Mammary epithelial cell (primary cell): ENCODE data around the gene KRT71.

Experiments
- CTCF ChIP-seq, 2 donors: IDR thresholded peaks in 1 of 2; conservative IDR thresholded peaks in 1 of 2; 2 replicates each; pipeline ENCODE4 v1.5.1; 2011 to 2012; ENCODE audit warnings: inconsistent platforms in 2 of 2, low read length in 2 of 2, mild to moderate bottlenecking in 2 of 2, control low read depth in 1 of 2, low read depth in 1 of 2; ENCODE audit not compliant: insufficient read depth in 1 of 2; ENCODE audit errors: extremely low read depth in 1 of 2
- EZH2 ChIP-seq: IDR thresholded peaks from 2 replicates; pipeline ENCODE4 v1.6.1; 2012; ENCODE audit warnings: low read length, inconsistent platforms, borderline replicate concordance

DNA sequence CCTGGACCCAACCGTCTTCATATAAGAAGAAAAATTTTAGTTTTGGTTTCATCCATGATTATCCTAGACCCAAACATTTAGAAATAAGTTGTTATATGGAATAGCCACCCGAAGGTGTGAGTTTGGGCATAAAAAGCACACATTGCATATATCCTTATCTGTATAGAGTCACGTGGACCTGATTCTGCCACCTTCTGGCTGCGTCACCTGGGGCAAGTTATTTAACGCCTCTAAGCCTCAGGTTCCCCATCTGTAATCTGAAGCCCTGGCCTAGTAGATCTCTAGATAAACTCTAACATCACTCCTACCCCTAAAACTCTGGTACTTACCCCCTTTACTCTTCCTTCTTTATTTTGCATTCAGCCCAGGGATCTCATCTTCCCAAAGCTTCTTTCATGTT, 18.5 kb downstream of the KRT71 start:
- TF ChIP-seq CTCF (conservative IDR thresholded peaks at IDR 0.05 in 1 of 2, IDR thresholded peaks at IDR 0.05 in 1 of 2; ENCODE audit: extremely low read depth in 1 of 2, insufficient read depth in 1 of 2, low read depth in 1 of 2, low read length in 2 of 2), result no peak
- TF ChIP-seq EZH2, result no peak
